Breast epithelium (tissue), 4 donors: ENCODE results near the gene ATP5IF1. TPM values are rescaled to one million over a fixed set of nuclear protein-coding genes. Genes with fewer than 3 reads are reported as not detected.

Experiments used
- DNase-seq, 2 donors: peaks; one replicate each; pipeline ENCODE4 v3.0.0-alpha.2; 2019; ENCODE audit warnings: low spot score in 2 of 2
- H3K27ac ChIP-seq, 2 donors: fragments of 200-600 bp; sonication (generic) in 1 of 2; one replicate each; pipeline ENCODE4 v1.5.1; 2016 to 2019; ENCODE audit warnings: mild to moderate bottlenecking in 1 of 2
- H3K27me3 ChIP-seq, 2 donors: fragments of 200-600 bp; sonication (generic) in 1 of 2; one replicate each; pipeline versions ENCODE4 v1.5.1 to v1.6.0; 2017 to 2019; ENCODE audit warnings: control low read depth in 1 of 2, mild to moderate bottlenecking in 1 of 2
- H3K36me3 ChIP-seq: fragments of 200-600 bp; one replicate; pipeline ENCODE4 v1.5.1; 2019
- H3K4me1 ChIP-seq, 2 donors: fragments of 200-600 bp; sonication (generic); one replicate each; pipeline ENCODE4 v1.5.1; 2016 to 2019; ENCODE audit warnings: control low read depth in 1 of 2
- H3K4me3 ChIP-seq, 3 donors: fragments of 200-600 bp; sonication (generic); 1 replicate in 2 of 3; 2 replicates in 1 of 3; pipeline ENCODE4 v1.5.1; 2016 to 2019; ENCODE audit warnings: mild to moderate bottlenecking in 3 of 3, moderate library complexity in 2 of 3
- H3K9me3 ChIP-seq, 2 donors: fragments of 200-600 bp; sonication (generic) in 1 of 2; one replicate each; pipeline ENCODE4 v1.5.1; 2016 to 2019; ENCODE audit warnings: control low read depth in 1 of 2
- POLR2A ChIP-seq: fragments of 450-650 bp; IDR thresholded peaks from one replicate; pipeline ENCODE4 v1.6.1; 2016; ENCODE audit warnings: antibody characterized with exemption, mild to moderate bottlenecking, moderate library complexity
- POLR2AphosphoS5 ChIP-seq, 3 donors: sonication (generic); formaldehyde crosslinking; IDR thresholded peaks; one replicate each; pipeline ENCODE4 v1.6.1; 2017; ENCODE audit warnings: antibody characterized with exemption in 3 of 3
- intact Hi-C: fragments of 100-400 bp; cut with DNase I; formaldehyde crosslinking; loops from one replicate; pipeline ENCODE4 v1.15.1; 2023; ENCODE audit warnings: low total_unique reads
- total RNA-seq, 3 donors: library from RNA; depleted of rRNA; stranded (reverse); fragments of >200 nt; gene quantifications; one replicate each; pipeline ENCODE4 v1.1.0, GENCODE V29; 2016
- TF ChIP-seq, protein P1 (sequence below), 3 donors: fragments of 450-650 bp; IDR thresholded peaks; one replicate each; pipeline ENCODE4 v1.5.1; 2016 to 2017; ENCODE audit warnings: antibody characterized with exemption in 3 of 3, mild to moderate bottlenecking in 3 of 3, moderate library complexity in 3 of 3

The ATP5IF1 gene
- total RNA-seq, 3 donors from 2014 or later = 137 to 147 (median 138) TPM

DNA sequence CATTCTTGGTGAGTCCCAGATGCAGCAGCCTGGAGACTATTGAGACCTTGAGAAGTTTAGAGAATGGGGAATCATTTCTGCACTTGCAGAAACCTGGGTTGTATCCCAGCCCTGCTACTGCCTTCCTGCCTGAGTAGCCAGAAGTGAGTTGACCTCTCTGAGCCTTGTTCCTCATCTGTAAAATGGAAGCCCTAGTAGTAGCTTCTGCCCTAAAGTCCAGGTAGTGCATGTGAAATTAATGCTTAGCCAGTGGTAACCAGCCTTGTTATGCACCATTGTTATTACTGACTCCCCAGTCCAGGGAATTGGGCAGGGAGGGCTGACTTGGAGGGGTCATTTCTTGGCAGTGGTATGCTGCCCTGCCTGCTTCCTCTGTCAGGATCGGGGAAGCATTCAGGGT lies 29.0 kb downstream of the ATP5IF1 start:
- no peak for DNase-seq
- TF ChIP-seq, protein P1, sequence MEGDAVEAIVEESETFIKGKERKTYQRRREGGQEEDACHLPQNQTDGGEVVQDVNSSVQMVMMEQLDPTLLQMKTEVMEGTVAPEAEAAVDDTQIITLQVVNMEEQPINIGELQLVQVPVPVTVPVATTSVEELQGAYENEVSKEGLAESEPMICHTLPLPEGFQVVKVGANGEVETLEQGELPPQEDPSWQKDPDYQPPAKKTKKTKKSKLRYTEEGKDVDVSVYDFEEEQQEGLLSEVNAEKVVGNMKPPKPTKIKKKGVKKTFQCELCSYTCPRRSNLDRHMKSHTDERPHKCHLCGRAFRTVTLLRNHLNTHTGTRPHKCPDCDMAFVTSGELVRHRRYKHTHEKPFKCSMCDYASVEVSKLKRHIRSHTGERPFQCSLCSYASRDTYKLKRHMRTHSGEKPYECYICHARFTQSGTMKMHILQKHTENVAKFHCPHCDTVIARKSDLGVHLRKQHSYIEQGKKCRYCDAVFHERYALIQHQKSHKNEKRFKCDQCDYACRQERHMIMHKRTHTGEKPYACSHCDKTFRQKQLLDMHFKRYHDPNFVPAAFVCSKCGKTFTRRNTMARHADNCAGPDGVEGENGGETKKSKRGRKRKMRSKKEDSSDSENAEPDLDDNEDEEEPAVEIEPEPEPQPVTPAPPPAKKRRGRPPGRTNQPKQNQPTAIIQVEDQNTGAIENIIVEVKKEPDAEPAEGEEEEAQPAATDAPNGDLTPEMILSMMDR (IDR thresholded peaks at IDR 0.05) = no peak
- TF ChIP-seq POLR2AphosphoS5 (IDR thresholded peaks at IDR 0.05) = no peak
- TF ChIP-seq POLR2A = no peak
- Histone ChIP-seq H3K9me3 (no peaks in the 10 kb centered on the region), H3K4me3 (no peak overlapping the region), H3K36me3 (no peaks in the 10 kb centered on the region), H3K27ac (no peak overlapping the region), H3K27me3 (no peaks in the 10 kb centered on the region), H3K4me1 (peaks cover 0 to 5% of the 10 kb centered on the region in 2 donors)
- intact Hi-C loops = no loop called here

DNA sequence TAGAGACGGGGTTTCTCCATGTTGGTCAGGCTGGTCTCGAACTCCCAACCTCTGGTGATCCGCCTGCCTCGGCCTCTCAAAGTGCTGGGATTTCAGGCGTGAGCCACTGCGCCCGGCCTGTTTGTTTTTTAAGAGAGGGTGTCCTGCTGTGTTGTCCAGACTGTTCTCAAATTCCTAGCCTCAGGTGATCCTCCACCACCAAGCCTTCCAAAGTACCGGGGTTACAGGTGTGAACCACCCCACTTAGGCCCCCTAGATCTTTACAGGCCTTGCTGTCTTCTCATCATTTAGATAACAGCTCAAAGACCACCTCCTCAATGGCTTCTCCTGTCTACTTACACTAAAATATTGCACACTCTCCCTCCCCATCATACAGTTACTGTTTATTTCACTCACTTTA lies 29.7 kb downstream of the ATP5IF1 start:
- no peak for TF ChIP-seq POLR2A
- H3K4me3 ChIP-seq = no peak overlapping the region
- no peaks in the 10 kb centered on the region for H3K9me3 ChIP-seq
- peaks cover 0 to 5% of the 10 kb centered on the region in 2 donors for H3K4me1 ChIP-seq
- H3K27ac ChIP-seq = no peak overlapping the region
- intact Hi-C loops = no loop called here
- no peaks in the 10 kb centered on the region for H3K36me3 ChIP-seq
- DNase-seq = no peak
- H3K27me3 ChIP-seq = no peaks in the 10 kb centered on the region

DNA sequence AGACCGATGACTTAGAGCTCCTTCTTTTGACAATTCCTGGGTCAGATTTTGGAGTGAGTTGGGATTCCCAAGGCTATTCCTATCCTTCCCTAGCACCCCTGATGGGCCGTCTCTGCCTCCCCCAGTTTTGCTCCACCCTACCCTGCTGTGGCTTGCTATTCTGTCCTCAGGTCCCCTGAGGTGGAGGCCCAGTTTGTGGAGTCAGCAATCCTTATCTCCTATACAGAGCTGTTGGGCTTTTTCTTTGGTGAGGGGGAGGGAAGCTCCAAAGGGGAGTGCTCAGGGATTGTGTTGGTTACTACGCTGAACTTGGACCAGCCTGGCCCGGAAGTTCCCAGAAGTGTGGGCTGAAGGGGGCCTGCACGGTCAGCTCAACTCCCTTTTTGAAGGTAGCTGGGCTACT lies 31.0 kb downstream of the ATP5IF1 start:
- TF ChIP-seq POLR2A (no peak), POLR2AphosphoS5 (IDR thresholded peaks at IDR 0.05) (no peak)
- TF ChIP-seq, protein P1 (IDR thresholded peaks at IDR 0.05) = no peak
- intact Hi-C loops = no loop called here
- Histone ChIP-seq H3K27me3 (no peaks in the 10 kb centered on the region), H3K36me3 (peaks cover 1% of the 10 kb centered on the region), H3K27ac (no peak overlapping the region), H3K9me3 (no peaks in the 10 kb centered on the region), H3K4me1 (peaks cover 0 to 5% of the 10 kb centered on the region in 2 donors), H3K4me3 (no peak overlapping the region)
- no peak for DNase-seq

DNA sequence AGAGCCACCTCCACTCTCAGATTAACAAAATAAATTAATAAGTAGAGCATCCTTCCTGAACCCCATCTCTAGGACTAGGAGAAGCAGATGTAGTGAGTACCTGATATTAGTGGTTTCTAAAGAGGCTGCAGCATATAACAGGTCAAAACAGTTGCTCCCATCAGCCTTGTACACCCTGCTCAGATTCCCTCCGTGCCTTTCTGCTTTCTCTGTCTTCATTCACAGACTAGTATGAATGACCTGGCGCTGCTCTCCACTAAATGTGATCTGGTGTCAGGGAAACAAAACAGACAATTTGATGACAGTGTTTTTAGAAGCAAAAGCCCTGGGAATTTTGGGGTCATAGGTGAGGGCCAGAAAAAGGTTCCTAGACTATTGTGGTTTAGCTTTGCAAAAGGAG lies 31.7 kb downstream of the ATP5IF1 start:
- DNase-seq = no peak
- no peaks in the 10 kb centered on the region for H3K9me3 ChIP-seq
- peaks cover 3% of the 10 kb centered on the region for H3K36me3 ChIP-seq
- no peaks in the 10 kb centered on the region for H3K27me3 ChIP-seq
- H3K4me3 ChIP-seq = no peak overlapping the region
- TF ChIP-seq POLR2AphosphoS5 (IDR thresholded peaks at IDR 0.05) = no peak
- TF ChIP-seq, protein P1 (IDR thresholded peaks at IDR 0.05) = no peak
- TF ChIP-seq POLR2A = no peak
- no peak overlapping the region for H3K27ac ChIP-seq
- intact Hi-C loops = no loop called here
- peaks cover 0 to 5% of the 10 kb centered on the region in 2 donors for H3K4me1 ChIP-seq

DNA sequence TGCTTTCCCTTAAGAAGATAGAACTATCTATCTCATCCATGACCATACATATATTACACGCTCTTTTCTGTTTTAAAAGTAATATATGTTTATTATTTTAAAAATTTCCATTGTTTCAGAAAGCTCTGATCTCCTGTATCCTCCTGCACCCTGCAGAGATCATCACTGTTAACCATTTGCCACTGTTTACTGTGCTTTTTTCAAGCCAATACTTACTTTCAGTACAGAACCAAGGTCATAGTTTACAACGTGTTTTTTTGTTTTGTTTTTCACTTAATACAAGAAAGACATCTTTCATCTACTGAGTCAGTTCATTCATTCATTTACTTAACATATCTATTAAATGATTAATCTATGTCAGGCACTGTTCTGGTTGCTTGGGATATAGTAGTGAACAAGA lies 33.6 kb downstream of the ATP5IF1 start:
- no peaks in the 10 kb centered on the region for H3K9me3 ChIP-seq
- no peak for DNase-seq
- no peaks in the 10 kb centered on the region for H3K27me3 ChIP-seq
- intact Hi-C loops = no loop called here
- no peak overlapping the region for H3K4me3 ChIP-seq
- no peak overlapping the region for H3K27ac ChIP-seq
- peaks cover 0 to 5% of the 10 kb centered on the region in 2 donors for H3K4me1 ChIP-seq
- no peak for TF ChIP-seq POLR2A
- no peak for TF ChIP-seq POLR2AphosphoS5 (IDR thresholded peaks at IDR 0.05)
- TF ChIP-seq, protein P1 (IDR thresholded peaks at IDR 0.05) = no peak
- H3K36me3 ChIP-seq = peaks cover 3% of the 10 kb centered on the region
